DMS153 treated with DMSO at 0.1 percent for 48 hours (cell line): ENCODE data around the gene SUCLG2.
"Not testable (repeated sequence)": the region's sequence is repeated elsewhere in the genome, so short reads cannot be mapped to it uniquely, and the experiment has no call there.

Source experiments
- DNase-seq: peaks from one replicate; lab custom pipeline; 2025; ENCODE audit not compliant: unreplicated experiment; lab: John Stamatoyannopoulos, UW

Gene SUCLG2

DNA sequence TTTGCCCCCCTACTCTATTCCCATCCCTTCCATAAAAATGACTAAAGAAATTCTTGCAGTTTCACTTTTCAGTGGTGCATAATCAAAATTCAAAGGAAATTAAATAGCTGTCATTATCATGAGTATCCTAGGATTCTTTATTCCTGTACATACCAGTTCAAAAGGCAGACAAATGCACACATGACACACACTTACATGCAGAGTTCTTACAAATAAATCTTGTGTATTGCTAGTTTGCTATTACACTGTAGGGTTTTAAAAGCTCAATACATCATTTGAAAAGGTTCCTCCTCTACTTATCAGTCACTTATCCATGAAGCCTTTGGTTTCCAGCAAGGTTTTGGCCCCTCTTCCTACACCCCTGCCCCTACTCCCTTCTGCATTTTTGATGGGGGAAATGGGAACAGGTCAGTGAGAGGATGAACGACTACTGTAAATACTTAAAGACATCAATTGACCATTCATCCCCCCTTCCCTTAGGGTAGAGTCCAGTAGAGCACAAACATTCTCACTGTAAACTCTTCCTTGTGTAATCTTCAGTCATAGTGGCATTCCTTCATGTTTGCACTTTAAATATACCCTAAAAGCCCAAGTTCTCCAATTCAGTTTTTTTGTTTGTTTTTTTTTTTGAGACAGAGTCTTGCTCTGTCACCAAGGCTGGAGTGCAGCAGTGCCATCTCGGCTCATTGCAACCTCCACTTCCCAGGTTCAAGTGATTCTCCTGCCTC is 92.6 kb downstream of the SUCLG2 start:
- no peak for DNase-seq

- no peak for DNase-seq
Observed at GRCh38 chr3:67561266-67561665, 93.1 kb downstream of the SUCLG2 start.

- no peak for DNase-seq
Observed at GRCh38 chr3:67559029-67559605, 95.3 kb downstream of the SUCLG2 start.

- DNase-seq = no peak
Observed at GRCh38 chr3:67558426-67558825, 96.0 kb downstream of the SUCLG2 start.

- DNase-seq = no peak
Observed at GRCh38 chr3:67557848-67558355, 96.5 kb downstream of the SUCLG2 start.

DNA sequence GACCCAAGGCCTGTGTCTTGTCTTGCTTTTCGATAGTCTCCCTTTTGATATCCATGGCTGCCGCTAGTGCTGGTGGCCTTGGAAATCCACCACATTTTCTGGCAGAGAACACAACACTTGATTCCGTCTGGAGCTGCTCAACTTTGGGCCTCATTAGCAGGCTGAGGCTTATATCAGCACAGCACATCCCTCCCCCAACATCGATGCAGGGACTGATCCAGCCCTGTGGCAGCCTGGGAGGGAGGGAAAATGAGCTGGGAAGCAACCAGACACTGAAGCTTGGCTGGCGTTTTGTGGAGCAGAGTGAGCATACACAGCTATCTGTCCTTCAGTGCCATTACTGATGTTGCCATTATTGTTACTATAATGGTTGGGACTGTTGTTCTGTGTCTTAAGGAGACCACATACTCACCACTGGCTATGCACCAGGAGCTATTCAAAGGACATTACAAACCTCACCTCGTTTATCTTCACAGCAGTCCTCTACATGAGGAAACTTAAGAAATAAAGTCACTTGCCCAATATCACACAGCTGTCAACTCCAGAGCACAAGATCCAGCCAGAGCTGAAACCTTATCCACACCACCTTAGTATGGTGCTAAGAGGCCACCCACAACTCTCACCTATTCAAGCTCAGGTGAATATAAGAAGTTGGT is 102.9 kb downstream of the SUCLG2 start:
- DNase-seq = no peak

DNA sequence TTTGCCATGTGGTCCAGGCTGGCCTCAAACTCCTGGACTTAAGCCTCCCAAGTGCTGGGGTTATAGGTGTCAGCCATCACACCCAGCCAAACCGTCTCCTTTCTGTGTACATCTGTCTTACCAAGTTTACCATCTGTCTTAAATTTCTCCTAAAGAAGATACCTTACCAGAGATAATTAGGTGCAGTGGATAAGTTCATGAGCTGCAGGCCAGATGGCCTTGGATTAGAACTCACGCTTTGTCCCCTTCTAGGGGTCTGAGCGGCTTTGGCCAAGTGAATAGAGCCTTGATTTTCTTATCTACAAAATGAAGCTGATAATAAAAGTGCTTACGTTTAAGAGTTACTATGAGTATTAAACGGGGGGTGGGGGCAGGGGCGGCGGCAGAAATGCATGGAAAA is 103.9 kb downstream of the SUCLG2 start:
- DNase-seq = no peak

DNA sequence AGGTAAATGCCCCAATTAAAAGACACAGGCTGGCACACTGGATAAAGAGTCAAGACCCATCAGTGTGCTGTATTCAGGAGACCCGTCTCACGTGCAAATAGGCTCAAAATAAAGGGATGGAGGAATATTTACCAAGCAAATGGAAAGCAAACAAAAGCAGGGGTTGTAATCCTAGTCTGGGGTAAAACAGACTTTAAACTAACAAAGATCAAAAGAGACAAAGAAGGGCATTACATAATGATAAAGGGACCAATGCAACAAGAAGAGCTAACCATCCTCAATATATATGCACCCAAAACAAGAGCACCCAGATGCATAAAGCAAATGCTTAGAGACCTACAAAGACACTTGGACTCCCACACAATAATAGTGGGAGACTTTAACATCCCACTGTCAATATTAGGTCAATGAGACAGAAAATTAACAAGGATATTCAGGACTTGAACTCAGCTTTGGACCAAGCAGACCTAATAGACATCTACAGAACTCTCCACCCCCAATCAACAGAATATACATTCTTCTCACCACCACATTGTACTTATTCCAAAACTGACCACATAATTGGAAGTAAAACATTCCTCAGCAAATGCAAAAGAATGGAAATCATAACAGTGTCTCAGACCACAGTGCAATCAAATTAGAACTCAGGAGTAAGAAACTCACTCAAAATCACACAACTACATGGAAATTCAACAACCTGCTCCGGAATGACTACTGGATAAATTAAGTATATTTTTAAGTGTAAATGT is 111.7 kb downstream of the SUCLG2 start:
- not testable (repeated sequence) for DNase-seq

DNA sequence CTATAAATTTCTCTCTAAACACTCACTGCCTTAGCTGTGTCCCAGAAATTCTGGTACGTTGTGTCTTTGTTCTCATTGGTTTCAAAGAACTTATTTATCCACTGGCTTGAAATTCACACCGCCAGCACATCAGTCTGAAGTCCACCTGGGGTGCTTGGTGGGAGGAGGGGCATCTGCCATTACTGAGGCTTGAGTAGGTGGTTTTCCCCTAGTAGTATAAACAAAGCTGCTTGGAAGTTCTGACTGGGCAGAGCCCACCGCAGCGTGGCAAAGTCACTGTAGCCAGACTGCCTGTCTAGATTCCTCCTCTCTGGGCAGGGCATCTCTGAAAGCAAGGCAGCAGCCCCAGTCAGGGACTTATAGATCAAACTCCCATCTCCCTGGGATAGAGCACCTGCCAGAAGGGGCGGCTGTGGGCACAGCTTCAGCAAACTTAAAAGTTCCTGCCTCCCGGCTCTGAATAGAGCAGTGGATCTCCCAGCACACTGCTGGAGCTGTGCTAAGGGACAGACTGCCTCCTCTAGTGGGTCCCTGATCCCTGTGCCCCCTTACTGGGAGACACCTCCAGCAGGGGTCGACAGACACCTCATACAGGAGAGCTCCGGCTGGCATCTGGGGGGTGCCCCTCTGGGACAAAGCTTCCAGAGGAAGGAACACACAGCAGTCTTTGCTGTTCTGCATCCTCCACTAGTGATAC is 114.1 kb downstream of the SUCLG2 start:
- no peak for DNase-seq

- DNase-seq = not testable (repeated sequence)
Observed at GRCh38 chr3:67537203-67537602, 117.2 kb downstream of the SUCLG2 start.

- no peak for DNase-seq
Observed at GRCh38 chr3:67535006-67535405, 119.4 kb downstream of the SUCLG2 start.

DNA sequence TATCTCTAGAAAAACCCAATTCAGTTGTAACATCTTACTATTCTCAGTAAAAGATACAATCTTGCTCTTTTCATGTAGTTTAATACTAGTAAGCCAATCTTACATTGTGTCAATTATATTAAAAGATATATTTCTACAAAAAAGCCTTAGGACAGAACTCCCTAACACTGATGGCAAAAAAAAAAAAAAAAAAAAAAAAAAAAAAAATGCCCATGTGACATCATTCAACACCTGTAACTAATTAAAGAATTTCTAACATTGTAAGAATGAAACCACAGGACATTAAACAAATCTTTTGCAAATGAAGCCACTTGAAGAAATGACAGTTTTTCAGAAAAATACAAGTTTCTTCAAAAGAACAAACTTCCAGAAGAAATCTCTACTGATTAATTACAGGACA is 119.8 kb downstream of the SUCLG2 start:
- DNase-seq = no peak

DNA sequence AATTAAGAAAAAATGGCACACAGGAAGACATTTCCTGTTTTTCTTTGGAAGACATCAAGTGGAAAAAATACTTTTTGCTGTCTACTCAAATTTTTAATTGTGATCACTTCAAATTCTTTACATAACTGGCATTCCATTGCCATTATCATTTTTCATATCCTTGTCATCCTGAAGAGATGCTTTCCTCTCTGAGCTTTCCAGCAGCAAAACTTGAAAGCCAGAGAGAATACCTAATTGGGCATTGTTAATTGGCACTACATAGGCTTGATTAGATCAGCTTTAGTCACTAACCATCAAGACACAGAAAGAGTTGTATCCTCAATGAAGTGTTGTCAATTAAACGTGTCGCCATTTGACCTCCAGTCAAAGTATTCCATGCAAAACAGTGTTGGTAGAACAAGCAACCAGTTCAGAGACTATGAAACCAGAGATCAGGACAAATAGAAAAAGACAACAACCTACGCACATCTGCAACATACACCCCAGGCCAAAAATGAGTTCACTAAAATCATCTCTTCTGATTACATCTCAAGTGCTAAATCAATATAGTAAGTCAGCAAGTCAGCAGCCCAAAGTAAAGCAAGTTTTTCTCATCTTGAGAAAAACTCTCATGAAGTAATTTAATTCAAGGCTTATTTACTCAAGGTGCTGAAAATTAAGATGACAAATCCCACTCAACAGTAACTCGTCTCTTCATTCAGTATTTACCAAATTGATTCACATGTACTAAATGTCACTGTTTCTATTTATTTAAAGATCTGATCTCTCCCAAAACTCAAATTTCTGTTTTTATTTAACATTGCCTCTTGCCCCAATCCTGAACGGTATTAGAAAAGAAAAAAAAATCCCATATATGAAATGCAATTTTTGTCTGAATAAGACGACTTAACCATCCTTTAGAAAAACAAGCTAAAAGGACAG is 123.0 kb downstream of the SUCLG2 start:
- DNase-seq = no peak

DNA sequence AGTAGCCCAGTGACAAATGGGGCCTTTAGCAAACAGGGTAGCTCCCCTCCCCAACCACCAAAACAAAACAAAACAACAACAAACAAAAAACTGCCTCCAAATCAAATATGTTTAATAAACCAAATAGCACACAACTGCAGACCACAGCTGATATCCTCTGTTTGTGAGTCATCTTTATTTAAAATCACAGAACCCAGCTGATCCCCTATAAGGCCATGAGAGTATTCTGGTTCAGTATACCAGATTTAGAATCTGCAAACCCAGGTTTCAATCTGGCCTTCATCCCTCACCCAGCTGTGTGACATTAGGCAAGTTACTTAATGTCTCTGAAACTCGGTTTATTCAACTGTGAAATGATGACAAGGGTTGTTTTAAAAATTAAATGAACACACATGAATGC is 124.5 kb downstream of the SUCLG2 start:
- DNase-seq = no peak

GRCh38 chr3:67529337-67529736 is 125.1 kb downstream of the SUCLG2 start:
- no peak for DNase-seq

GRCh38 chr3:67526246-67526645 is 128.2 kb downstream of the SUCLG2 start:
- no peak for DNase-seq

DNA sequence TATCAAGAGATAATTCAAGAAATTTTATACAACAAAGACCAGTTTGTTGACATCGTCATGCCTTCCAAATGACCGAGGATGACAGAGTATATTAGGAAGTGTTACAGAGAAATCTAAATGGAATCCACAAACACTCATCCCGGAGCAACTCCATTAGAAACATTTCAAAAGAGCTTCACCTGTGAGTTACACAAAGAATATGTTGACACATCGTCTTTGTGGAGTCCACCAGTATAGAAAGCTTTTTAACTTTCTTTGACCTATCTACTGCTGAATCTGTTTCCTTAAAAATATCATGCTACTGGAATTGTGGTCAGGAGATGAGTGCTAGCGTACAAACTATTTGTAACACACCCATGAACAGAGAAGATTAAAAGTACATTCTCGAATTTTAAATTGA is 130.4 kb downstream of the SUCLG2 start:
- no peak for DNase-seq

- no peak for DNase-seq
Observed at GRCh38 chr3:67522081-67522480, 132.3 kb downstream of the SUCLG2 start.

DNA sequence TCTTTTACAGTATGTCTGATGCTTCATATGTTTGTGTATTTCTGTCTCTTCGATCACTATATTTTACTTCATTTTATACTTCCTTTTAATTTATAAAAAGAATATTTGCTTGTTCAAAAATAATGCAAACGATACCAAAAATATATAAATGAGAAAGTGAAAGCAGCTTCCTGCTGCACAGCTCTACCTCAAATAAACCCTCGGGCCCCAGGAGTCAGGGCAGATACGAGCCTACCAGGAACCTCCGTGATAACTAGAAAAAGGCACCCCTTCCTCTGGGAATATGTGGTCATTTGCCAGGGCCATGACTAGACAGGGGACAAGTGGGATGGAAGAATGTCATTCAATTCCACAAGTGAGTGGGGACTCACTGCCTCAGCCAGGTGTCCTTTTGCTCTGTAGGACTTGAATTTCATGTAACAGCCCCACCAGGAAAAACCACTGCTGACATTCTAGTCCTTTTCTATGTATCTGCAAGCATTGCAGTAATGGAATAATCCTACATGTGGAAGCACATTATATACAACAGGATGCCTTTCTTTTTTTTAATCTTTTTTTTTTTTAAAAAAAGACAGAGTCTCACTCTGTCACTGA is 133.3 kb downstream of the SUCLG2 start:
- DNase-seq = no peak
